Ishikawa (cell line): Measurements from ENCODE around the gene PACSIN2.

Experiments
- EP300 ChIP-seq: IDR thresholded peaks from 2 replicates; pipeline ENCODE4 v1.6.1; 2012; ENCODE audit warnings: borderline replicate concordance
- FOXM1 ChIP-seq: IDR thresholded peaks from 2 replicates; pipeline ENCODE4 v1.6.1; 2012; ENCODE audit warnings: low read depth, borderline replicate concordance
- MAX ChIP-seq: IDR thresholded peaks from 2 replicates; pipeline ENCODE4 v1.6.1; 2012
- RAD21 ChIP-seq: IDR thresholded peaks from 2 replicates; pipeline ENCODE4 v1.6.1; 2012; ENCODE audit warnings: low read depth
- REST ChIP-seq: IDR thresholded peaks from 2 replicates; pipeline ENCODE4 v1.6.1; 2012; ENCODE audit warnings: low read depth, mild to moderate bottlenecking
- TAF1 ChIP-seq: IDR thresholded peaks from 2 replicates; pipeline ENCODE4 v1.6.1; 2012; ENCODE audit warnings: low read depth, mild to moderate bottlenecking

GRCh38 chr22:42895087-42895486 is 119.9 kb downstream of the PACSIN2 start:
- TF ChIP-seq MAX (no peak), EP300 (no peak), RAD21 (no peak), FOXM1 (no peak), REST (no peak), TAF1 (no peak)
